Measurements from ENCODE around the gene USF2. TPM values are rescaled to one million over a fixed set of nuclear protein-coding genes. Genes with fewer than 3 reads are reported as not detected.

Gene USF2
- total and polyA plus RNA-seq, 2 donors (not counting 1 experiment from before 2014, with no cell fraction given), result 318 to 377 TPM

DNA sequence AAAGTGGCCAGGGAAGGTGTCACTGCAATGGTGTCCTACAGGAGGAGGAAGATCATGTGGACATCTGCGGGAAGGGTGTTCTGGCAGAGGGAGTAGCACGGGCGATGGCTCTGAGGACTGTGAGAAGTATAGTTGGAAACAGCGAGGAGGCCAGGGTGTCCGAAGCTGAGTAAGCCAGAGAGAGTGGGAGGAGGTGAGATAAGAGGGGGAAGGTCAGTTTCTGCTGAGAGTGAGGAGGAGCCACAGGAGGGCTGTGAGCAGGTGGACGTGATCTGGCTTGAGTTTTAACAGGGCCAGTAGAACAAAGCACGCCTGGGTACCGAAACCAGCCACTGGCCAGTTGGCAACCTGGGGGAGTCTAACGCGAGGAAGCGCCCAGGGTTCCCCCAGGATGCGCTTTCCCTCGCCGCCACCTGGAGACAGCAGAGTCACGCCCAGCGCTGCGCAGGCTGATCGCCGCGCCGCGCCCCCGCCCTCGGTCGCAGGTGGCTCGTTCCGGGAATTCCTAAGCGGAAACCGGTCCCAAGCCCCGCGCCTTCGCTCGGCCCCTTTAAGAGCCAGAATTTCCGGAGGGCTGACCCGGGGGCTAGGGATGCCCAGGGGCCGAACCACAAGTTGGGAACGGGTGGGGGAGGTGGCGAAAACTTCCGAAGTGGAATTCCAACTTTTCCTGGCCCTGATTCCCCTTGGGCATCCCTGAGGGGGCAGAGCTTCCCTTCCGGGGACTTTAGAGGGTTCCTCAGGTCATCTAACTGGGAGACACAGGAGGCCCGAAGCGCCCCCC lies 21.0 kb upstream of the USF2 start:
- peak overlapping the region; percentile 77 to 86 for H3K27ac ChIP-seq (ENCODE audit: low read length in 2 of 2)
- H4K20me1 ChIP-seq (ENCODE audit: control insufficient read depth, insufficient read depth, low read length, poor library complexity, severe bottlenecking), result peaks cover 5% of the 10 kb centered on the region
- peaks cover 12% of the 10 kb centered on the region for H3K27me3 Mint-ChIP-seq
- 7% methylated on average over 42 of the region's 42 CpGs for WGBS (ENCODE audit: insufficient coverage)
- H3K4me3 Mint-ChIP-seq, result peak overlapping the region; percentile 89
- ChIA-PET CTCF (interaction anchor here (1.1 to 1.3 kb wide), 2 partner anchors 22 to 106 kb away, joined by 3 read pairs; partner anchors contain the start of gene USF2), POLR2A (interaction anchor here (0.6 kb wide), 1 partner anchor 9 kb away, joined by 5 read pairs; no protein-coding TSS in a partner anchor)
- H3K36me3 ChIP-seq (replicated peaks in 1 of 2; ENCODE audit: control extremely low read depth in 1 of 2, control insufficient read depth in 1 of 2, extremely low read depth in 1 of 2, insufficient read depth in 2 of 2, low read length in 1 of 2), result no peaks in the 10 kb centered on the region
- H2AFZ ChIP-seq (ENCODE audit: insufficient read depth, low read depth, low read length, poor library complexity, severe bottlenecking), result peak overlapping the region; percentile 86
- TF ChIP-seq EZH2 (IDR thresholded peaks at IDR 0.05; ENCODE audit: borderline replicate concordance, insufficient read depth, low read depth, low read length, poor library complexity, severe bottlenecking), result no peak
- TF ChIP-seq, protein P1, sequence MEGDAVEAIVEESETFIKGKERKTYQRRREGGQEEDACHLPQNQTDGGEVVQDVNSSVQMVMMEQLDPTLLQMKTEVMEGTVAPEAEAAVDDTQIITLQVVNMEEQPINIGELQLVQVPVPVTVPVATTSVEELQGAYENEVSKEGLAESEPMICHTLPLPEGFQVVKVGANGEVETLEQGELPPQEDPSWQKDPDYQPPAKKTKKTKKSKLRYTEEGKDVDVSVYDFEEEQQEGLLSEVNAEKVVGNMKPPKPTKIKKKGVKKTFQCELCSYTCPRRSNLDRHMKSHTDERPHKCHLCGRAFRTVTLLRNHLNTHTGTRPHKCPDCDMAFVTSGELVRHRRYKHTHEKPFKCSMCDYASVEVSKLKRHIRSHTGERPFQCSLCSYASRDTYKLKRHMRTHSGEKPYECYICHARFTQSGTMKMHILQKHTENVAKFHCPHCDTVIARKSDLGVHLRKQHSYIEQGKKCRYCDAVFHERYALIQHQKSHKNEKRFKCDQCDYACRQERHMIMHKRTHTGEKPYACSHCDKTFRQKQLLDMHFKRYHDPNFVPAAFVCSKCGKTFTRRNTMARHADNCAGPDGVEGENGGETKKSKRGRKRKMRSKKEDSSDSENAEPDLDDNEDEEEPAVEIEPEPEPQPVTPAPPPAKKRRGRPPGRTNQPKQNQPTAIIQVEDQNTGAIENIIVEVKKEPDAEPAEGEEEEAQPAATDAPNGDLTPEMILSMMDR (IDR thresholded peaks at IDR 0.05), result peak; percentile 72
- H3K9me3 ChIP-seq (ENCODE audit: control extremely low read depth in 1 of 3, control insufficient read depth in 2 of 3, insufficient read depth in 1 of 3, low read length in 2 of 3), result peaks cover 0 to 4% (median 0%) of the 10 kb centered on the region in 3 donors
- peak overlapping the region; percentile 92 for H3K9ac ChIP-seq (ENCODE audit: low read length)
- H3K4me2 ChIP-seq (replicated peaks; ENCODE audit: low read depth, low read length, poor library complexity, severe bottlenecking), result peak overlapping the region; percentile 97
- DNase-seq (peak; percentile 83), ATAC-seq (ENCODE audit: low read depth) (peak; percentile 41)
- peak overlapping the region; percentile 30 to 93 (median 76) for H3K4me3 ChIP-seq (ENCODE audit: control extremely low read depth in 1 of 5, extremely low read depth in 1 of 5, insufficient read depth in 1 of 5, low read depth in 2 of 5, low read length in 4 of 5)
- intact Hi-C loops (cut with micrococcal nuclease), result loop anchor here (1.0 to 2.0 kb wide), 5 partner anchors 21 to 106 kb away; partner anchors contain the start of genes FXYD5 and USF2
- H3K79me2 ChIP-seq (ENCODE audit: control insufficient read depth, insufficient read depth, low read length), result no peaks in the 10 kb centered on the region
- peaks cover 0 to 6% (median 0%) of the 10 kb centered on the region in 4 experiments for H3K27me3 ChIP-seq (replicated peaks in 1 of 4; ENCODE audit: control extremely low read depth in 1 of 4, control insufficient read depth in 3 of 4, insufficient read depth in 4 of 4, low read length in 3 of 4)
- no peaks in the 10 kb centered on the region for H3K9me3 Mint-ChIP-seq (ENCODE audit: insufficient read depth)
- H3K4me1 ChIP-seq (ENCODE audit: control insufficient read depth in 2 of 2, insufficient read depth in 2 of 2, low read length in 2 of 2), result peaks cover 13 to 30% of the 10 kb centered on the region in 2 donors
- peak overlapping the region; percentile 98 for H3K27ac Mint-ChIP-seq
- peaks cover 24% of the 10 kb centered on the region for H3K4me1 Mint-ChIP-seq

Data from B cell (primary cell).